HFF-Myc (cell line): ENCODE data around the gene GAB3.

Source experiments
- DNase-seq: peaks from one replicate; pipeline ENCODE4 v3.0.0-alpha.2; 2011; ENCODE audit warnings: low read depth; ENCODE audit errors: extremely low read depth
- H3K4me3 ChIP-seq: replicated peaks from 2 replicates; pipeline ENCODE4 v1.5.1; 2011; ENCODE audit warnings: low read depth, mild to moderate bottlenecking, control low read depth, low read length
- TF ChIP-seq, protein P1 (sequence below): IDR thresholded peaks from 2 replicates; pipeline ENCODE4 v1.5.1; 2012; ENCODE audit warnings: mild to moderate bottlenecking, low read depth, low read length, control low read depth; ENCODE audit errors: missing control alignments

Gene GAB3

DNA sequence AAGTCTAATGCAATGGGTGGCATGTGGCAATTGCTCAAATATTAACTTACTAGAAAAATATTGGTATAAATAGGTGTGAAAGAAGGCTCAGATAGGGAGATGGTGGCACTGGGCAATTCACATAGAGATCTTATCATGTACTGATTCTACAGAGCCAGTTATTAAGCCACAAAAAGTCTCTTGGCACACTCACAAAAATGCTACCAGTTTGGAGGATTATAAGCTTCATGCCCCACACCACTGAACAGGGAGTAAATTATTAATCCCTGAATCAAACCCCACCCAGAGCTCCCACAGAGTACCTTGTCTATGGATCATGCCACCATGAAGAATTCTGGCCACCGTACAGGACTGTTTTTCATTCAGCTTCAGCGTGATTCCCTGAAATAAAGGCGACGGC is 40.6 kb upstream of the GAB3 start:
- H3K4me3 ChIP-seq, result no peak overlapping the region
- TF ChIP-seq, protein P1, sequence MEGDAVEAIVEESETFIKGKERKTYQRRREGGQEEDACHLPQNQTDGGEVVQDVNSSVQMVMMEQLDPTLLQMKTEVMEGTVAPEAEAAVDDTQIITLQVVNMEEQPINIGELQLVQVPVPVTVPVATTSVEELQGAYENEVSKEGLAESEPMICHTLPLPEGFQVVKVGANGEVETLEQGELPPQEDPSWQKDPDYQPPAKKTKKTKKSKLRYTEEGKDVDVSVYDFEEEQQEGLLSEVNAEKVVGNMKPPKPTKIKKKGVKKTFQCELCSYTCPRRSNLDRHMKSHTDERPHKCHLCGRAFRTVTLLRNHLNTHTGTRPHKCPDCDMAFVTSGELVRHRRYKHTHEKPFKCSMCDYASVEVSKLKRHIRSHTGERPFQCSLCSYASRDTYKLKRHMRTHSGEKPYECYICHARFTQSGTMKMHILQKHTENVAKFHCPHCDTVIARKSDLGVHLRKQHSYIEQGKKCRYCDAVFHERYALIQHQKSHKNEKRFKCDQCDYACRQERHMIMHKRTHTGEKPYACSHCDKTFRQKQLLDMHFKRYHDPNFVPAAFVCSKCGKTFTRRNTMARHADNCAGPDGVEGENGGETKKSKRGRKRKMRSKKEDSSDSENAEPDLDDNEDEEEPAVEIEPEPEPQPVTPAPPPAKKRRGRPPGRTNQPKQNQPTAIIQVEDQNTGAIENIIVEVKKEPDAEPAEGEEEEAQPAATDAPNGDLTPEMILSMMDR, result no peak
- DNase-seq, result no peak

DNA sequence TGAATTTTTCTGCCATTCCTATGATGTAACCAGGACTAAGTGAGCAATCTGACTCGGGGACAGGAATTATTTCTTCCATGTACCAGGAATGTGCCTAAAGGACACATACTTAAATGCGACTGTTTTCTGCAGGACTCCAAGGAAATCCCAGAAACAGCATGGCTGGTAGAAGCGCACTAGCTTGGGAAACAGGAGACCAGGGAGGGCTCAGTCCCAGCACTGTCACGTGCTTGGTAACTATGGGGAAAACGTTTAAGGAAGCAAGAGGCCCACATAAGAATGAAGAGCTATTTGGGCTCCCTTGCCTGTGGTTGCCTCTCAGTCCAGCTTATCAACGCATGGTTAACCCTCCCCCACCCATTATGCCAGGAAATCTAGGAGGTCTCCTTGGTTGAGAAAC is 34.8 kb upstream of the GAB3 start:
- no peak for DNase-seq
- TF ChIP-seq, protein P1, result no peak
- no peak overlapping the region for H3K4me3 ChIP-seq

DNA sequence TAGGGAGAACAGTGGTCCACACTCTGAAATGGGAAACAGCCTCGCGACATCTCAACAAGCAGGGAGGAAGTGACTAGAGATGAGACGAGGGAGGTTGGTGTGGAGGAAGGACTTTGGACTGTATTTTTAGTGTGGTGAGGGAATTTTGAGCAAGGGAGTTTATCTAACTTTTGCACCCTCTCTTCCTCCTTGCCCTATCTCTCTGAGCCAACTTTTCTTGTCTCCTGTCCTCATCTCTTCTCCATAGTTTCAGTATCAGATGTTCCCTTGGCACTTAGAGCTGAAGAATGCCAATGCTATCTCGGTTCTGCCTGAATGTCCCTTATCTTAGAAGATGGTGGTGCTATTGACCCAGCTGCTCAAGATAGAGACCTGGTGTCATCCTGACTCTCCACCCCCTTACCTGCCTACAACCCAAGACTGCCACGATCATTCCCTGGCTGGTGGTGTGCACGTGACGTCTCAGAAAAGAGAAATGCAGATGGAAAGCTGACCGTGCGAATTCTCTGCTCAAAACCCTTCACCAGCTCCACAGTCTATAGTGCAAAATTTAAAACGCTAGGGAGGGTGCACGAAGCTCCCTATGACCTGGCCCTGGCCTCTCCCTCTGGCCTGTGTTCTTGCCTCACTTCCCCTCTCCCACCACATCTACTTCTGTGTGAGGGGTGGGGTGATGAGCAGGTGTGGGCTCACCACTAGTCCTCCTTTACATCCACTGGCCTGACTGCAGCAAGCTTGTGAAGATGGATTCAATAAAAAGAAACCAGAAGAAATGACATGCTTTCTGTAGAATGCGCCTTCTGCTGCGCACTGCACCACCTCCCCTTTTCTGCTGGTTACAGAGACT is 33.5 kb upstream of the GAB3 start:
- no peak overlapping the region for H3K4me3 ChIP-seq
- TF ChIP-seq, protein P1, result no peak
- no peak for DNase-seq

DNA sequence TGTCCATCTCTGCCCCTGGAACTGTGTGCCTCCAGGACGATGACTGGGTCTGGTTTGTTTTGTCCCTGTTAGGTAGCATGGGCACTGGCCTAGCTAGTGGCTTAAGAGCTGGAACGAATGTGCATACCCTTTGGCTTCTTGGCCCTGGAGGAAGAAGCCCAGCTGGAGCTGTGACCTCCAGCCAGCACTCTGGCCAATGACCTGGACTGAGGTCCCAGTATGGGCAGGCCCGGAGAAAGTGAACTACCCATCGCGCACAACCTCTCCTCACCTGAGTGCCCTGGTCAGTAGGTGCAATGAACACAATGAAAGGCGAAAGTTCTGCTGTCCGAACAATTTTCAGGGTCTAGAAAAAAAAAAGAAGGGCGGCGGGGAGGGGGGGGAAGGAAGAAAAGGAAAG is 30.1 kb upstream of the GAB3 start:
- TF ChIP-seq, protein P1, result no peak
- no peak for DNase-seq
- no peak overlapping the region for H3K4me3 ChIP-seq

DNA sequence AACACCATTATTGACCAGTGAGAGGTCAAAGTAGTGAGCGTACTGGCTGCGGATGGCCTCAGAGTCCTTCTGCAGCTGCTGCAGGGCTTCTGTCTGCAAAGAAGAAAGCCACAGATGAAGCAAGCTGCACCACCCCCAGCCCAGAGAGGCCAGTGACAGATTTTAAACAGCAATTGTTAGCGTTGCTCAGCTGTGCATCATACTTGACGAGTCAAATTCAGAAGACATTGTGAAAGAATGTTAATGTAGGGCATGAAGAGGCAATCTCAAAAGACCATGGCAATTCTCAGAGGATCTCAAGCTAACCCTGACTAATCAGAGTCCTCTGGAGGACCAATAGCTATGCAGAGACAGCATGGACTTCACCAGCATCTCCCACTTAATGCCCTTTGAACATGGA is 28.4 kb upstream of the GAB3 start:
- TF ChIP-seq, protein P1, result no peak
- no peak for DNase-seq

DNA sequence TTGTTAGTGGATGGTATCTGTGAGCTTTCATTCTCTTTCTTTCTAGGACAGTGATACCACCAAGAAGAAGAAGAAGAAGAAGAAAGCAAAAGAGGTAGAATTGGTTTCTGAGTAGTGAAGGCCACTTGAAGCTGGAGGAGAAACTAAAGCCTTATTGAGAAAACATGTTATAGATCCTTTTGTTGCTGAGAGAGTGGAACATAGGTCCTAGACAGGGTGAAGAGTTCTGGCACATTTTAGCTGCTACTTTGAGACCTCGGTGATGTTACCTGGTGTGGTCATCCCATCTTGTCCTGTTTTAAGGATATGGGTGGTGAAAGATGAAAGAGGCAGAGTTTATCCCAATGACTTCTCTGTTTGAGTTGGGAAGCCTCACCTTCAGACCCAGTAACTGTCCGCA is 25.9 kb upstream of the GAB3 start:
- no peak overlapping the region for H3K4me3 ChIP-seq
- TF ChIP-seq, protein P1, result no peak
- no peak for DNase-seq

More for the DNA sequence above, 28.4 kb upstream of the GAB3 start:
- no peak overlapping the region for H3K4me3 ChIP-seq
